ENCODE data around the gene ZNF646. TPM values are rescaled to one million over a fixed set of nuclear protein-coding genes. Genes with fewer than 3 reads are reported as not detected.

Gene ZNF646
- total RNA-seq, 4 donors from 2014 or later, result 3.3 to 17.3 (median 15.1) TPM

DNA sequence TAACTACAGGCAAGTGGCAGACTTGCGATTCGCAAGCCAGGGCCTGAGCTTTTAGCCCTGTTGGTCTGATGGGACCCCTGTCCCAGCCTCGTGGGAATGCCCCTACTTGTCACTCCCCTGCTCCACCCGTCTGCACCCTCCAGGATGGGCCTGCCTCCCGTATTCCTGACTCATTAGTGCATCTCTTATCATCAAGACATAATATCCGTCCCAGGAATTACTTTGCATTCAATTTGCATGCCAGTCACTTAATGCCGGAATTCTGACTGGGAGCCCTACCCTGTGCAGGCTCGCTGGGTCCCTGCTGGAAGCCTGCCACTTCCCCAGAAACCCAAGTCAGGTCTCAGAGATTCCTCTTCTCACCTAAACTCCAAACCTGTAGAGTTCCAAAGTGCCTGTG is 11.2 kb downstream of the ZNF646 start:
- H3K4me3 ChIP-seq, result no peak overlapping the region
- TF ChIP-seq, protein P1, sequence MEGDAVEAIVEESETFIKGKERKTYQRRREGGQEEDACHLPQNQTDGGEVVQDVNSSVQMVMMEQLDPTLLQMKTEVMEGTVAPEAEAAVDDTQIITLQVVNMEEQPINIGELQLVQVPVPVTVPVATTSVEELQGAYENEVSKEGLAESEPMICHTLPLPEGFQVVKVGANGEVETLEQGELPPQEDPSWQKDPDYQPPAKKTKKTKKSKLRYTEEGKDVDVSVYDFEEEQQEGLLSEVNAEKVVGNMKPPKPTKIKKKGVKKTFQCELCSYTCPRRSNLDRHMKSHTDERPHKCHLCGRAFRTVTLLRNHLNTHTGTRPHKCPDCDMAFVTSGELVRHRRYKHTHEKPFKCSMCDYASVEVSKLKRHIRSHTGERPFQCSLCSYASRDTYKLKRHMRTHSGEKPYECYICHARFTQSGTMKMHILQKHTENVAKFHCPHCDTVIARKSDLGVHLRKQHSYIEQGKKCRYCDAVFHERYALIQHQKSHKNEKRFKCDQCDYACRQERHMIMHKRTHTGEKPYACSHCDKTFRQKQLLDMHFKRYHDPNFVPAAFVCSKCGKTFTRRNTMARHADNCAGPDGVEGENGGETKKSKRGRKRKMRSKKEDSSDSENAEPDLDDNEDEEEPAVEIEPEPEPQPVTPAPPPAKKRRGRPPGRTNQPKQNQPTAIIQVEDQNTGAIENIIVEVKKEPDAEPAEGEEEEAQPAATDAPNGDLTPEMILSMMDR (IDR thresholded peaks at IDR 0.05), result no peak
- TF ChIP-seq POLR2A (IDR thresholded peaks at IDR 0.05), result no peak
- no peaks in the 10 kb centered on the region for H3K36me3 ChIP-seq
- no peaks in the 10 kb centered on the region for H3K4me1 ChIP-seq
- H3K27ac ChIP-seq, result no peak overlapping the region
- no peaks in the 10 kb centered on the region for H3K27me3 ChIP-seq
- intact Hi-C loops (cut with DNase I; ENCODE audit: low total_unique reads), result no loop called here
- H3K9me3 ChIP-seq, result no peaks in the 10 kb centered on the region
- no peak for DNase-seq

DNA sequence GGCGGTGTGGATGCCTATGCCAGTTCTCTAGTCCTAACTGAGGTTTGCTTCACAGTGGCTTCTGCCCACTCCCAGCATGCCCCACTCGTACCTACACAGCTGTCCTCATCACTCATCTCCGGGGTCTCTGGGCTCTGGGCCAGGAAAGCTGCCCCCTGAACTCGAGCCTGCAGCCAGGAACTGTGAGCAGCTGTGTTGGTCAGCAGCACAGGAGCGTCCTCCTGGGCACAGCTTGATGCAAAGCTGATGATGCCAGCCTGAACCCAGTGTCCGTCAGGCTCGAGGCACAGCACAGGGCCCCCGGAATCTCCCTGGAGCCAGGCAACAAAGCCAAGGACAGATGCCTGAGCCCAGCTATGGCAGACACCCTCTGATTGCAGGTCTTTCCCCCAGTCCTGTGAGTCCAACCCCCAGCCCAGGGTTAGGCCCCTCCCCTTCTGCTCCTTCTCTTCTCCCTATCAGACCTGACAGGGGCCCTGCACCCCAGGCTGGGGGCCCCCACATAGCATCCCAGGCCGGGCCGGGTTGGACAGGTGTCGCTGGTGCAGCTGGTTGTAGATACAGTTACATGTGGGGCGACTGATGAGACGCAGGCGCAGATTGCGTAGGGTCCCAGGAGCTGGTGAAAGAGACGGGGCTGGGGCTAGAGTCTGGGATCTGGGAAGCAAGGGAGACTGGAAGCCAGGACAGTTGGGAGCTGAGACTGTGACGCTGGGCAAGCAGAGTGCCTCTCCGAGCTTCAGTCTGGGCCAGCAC is 11.8 kb downstream of the ZNF646 start:
- intact Hi-C loops (cut with DNase I; ENCODE audit: low total_unique reads), result no loop called here
- no peak for DNase-seq
- Histone ChIP-seq H3K27ac (no peak overlapping the region), H3K4me3 (no peak overlapping the region), H3K9me3 (no peaks in the 10 kb centered on the region), H3K36me3 (no peaks in the 10 kb centered on the region), H3K4me1 (no peaks in the 10 kb centered on the region), H3K27me3 (no peaks in the 10 kb centered on the region)
- no peak for TF ChIP-seq POLR2A (IDR thresholded peaks at IDR 0.05)
- TF ChIP-seq, protein P1 (IDR thresholded peaks at IDR 0.05), result no peak

DNA sequence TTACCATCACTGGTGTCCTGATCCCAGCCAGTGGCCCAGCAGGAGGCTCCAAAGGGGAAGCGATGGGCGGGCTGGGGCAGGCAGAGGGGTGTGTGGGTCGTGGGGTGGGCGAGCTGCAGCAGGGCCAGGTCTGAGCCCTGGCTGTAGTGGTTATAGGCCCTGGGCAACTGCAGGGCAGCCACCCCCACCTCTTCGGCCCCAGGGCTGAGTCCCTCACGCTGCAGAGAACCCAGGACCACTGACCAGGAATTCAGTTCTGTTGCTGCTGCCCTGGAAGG is 12.3 kb downstream of the ZNF646 start:
- intact Hi-C loops (cut with DNase I; ENCODE audit: low total_unique reads), result no loop called here
- H3K36me3 ChIP-seq, result no peaks in the 10 kb centered on the region

DNA sequence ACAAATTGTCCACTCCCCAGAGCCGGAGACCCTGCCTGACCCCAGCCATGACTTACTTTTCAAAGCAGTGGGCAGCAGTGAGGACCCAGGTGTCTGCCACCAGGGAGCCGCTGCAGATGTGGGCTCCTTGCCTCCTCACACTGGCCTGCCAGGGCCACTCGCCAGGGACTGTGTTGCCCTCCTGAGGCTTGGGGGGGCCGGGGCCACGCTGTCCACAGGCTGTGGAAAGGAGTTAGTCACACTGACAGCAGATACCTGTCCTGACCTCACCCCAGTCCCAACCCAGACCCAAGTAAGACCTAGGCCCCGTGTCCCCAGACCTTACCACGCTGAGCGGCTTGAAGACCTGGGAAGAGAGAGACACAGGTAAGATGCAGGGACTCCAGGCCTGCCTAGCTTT is 13.3 kb downstream of the ZNF646 start:
- H3K4me3 ChIP-seq, result no peak overlapping the region
- intact Hi-C loops (cut with DNase I; ENCODE audit: low total_unique reads), result no loop called here
- no peak for DNase-seq
- no peak overlapping the region for H3K27ac ChIP-seq
- no peaks in the 10 kb centered on the region for H3K9me3 ChIP-seq
- no peaks in the 10 kb centered on the region for H3K4me1 ChIP-seq
- H3K36me3 ChIP-seq, result no peaks in the 10 kb centered on the region
- TF ChIP-seq, protein P1 (IDR thresholded peaks at IDR 0.05), result no peak
- TF ChIP-seq POLR2A (IDR thresholded peaks at IDR 0.05), result no peak
- no peaks in the 10 kb centered on the region for H3K27me3 ChIP-seq

More for the DNA sequence above, 12.3 kb downstream of the ZNF646 start:
- H3K4me1 ChIP-seq, result no peaks in the 10 kb centered on the region
- no peak overlapping the region for H3K4me3 ChIP-seq
- no peak for TF ChIP-seq POLR2A (IDR thresholded peaks at IDR 0.05)
- TF ChIP-seq, protein P1 (IDR thresholded peaks at IDR 0.05), result no peak
- no peak overlapping the region for H3K27ac ChIP-seq
- H3K9me3 ChIP-seq, result no peaks in the 10 kb centered on the region
- DNase-seq, result no peak
- H3K27me3 ChIP-seq, result no peaks in the 10 kb centered on the region

DNA sequence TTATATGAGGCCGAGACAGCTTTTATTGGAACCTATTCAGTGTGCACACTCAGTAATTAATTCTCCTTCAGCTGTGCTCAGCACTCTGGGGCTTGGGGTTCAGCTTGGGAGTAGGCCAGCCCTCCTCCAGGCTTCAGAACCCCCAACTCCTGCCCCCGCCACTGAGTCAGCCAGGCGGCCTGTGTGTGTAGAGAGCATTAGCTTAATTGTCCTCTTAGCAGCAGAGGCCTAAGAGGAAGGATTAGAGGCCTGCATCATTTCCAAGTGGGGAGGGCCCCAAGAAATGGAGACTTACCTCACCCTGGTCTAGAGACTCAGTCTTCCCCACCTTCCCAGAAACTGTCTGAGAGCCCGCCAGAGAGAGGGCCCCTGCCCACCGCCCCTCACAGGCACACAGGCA is 13.7 kb downstream of the ZNF646 start:
- no peak overlapping the region for H3K4me3 ChIP-seq
- H3K27ac ChIP-seq, result no peak overlapping the region
- H3K9me3 ChIP-seq, result no peaks in the 10 kb centered on the region
- DNase-seq, result no peak
- H3K27me3 ChIP-seq, result no peaks in the 10 kb centered on the region
- no peaks in the 10 kb centered on the region for H3K36me3 ChIP-seq
- intact Hi-C loops (cut with DNase I; ENCODE audit: low total_unique reads), result no loop called here
- no peak for TF ChIP-seq POLR2A (IDR thresholded peaks at IDR 0.05)
- TF ChIP-seq, protein P1 (IDR thresholded peaks at IDR 0.05), result no peak
- H3K4me1 ChIP-seq, result no peaks in the 10 kb centered on the region
